Measurements from ENCODE around the gene IDH1. TPM values are rescaled to one million over a fixed set of nuclear protein-coding genes. Genes with fewer than 3 reads are reported as not detected.

Gene IDH1
- total RNA-seq, 4 donors from 2014 or later, result 22.0 to 28.0 (median 24.8) TPM

GRCh38 chr2:208254118-208254870, 577 bp downstream of the IDH1 start:
- H3K4me3 ChIP-seq, result peak overlapping the region; percentile 73 to 88 (median 82)
- no peaks in the 10 kb centered on the region for H3K27me3 ChIP-seq
- H3K27ac ChIP-seq (replicated peaks in 1 of 4), result peak overlapping the region; percentile 75 to 90 (median 84)
- H3K4me1 ChIP-seq, result peaks cover 18 to 36% (median 24%) of the 10 kb centered on the region in 4 donors
- 1% methylated on average over 26 of the region's 36 CpGs for WGBS
- no peaks in the 10 kb centered on the region for H3K9me3 ChIP-seq
- intact Hi-C loops (cut with DNase I), result loop anchor here (5.0 to 10.0 kb wide), 2 partner anchors 77 to 629 kb away; partner anchors contain the start of gene METTL21A
- TF ChIP-seq EP300 (IDR thresholded peaks at IDR 0.05) (no peak), POLR2AphosphoS5 (IDR thresholded peaks at IDR 0.05) (peak; percentile 25 to 39), POLR2A (IDR thresholded peaks at IDR 0.05; ENCODE audit: low read depth) (no peak)
- TF ChIP-seq, protein P1, sequence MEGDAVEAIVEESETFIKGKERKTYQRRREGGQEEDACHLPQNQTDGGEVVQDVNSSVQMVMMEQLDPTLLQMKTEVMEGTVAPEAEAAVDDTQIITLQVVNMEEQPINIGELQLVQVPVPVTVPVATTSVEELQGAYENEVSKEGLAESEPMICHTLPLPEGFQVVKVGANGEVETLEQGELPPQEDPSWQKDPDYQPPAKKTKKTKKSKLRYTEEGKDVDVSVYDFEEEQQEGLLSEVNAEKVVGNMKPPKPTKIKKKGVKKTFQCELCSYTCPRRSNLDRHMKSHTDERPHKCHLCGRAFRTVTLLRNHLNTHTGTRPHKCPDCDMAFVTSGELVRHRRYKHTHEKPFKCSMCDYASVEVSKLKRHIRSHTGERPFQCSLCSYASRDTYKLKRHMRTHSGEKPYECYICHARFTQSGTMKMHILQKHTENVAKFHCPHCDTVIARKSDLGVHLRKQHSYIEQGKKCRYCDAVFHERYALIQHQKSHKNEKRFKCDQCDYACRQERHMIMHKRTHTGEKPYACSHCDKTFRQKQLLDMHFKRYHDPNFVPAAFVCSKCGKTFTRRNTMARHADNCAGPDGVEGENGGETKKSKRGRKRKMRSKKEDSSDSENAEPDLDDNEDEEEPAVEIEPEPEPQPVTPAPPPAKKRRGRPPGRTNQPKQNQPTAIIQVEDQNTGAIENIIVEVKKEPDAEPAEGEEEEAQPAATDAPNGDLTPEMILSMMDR (IDR thresholded peaks at IDR 0.05), result peak; percentile 66 to 94 (median 75)
- DNase-seq (ENCODE audit: extremely low spot score), result no peak
- H3K36me3 ChIP-seq, result peaks cover 0 to 25% (median 15%) of the 10 kb centered on the region in 4 donors

- DNase-seq (ENCODE audit: extremely low spot score), result no peak
- 7% methylated on average over 7 of the region's 7 CpGs for WGBS
- H3K9me3 ChIP-seq, result no peaks in the 10 kb centered on the region
- no peaks in the 10 kb centered on the region for H3K27me3 ChIP-seq
- H3K4me1 ChIP-seq, result peaks cover 18 to 36% (median 24%) of the 10 kb centered on the region in 4 donors
- peak overlapping the region; percentile 75 to 90 (median 84) for H3K27ac ChIP-seq (replicated peaks in 1 of 4)
- intact Hi-C loops (cut with DNase I), result loop anchor here (5.0 to 10.0 kb wide), 2 partner anchors 76 to 629 kb away; partner anchors contain the start of gene METTL21A
- H3K4me3 ChIP-seq, result peak overlapping the region; percentile 73 to 88 (median 82)
- H3K36me3 ChIP-seq, result peaks cover 2 to 32% (median 20%) of the 10 kb centered on the region in 4 donors
- TF ChIP-seq EP300 (IDR thresholded peaks at IDR 0.05), result no peak
- TF ChIP-seq, protein P1 (IDR thresholded peaks at IDR 0.05), result no peak
- TF ChIP-seq POLR2AphosphoS5 (IDR thresholded peaks at IDR 0.05), result no peak
- no peak for TF ChIP-seq POLR2A (IDR thresholded peaks at IDR 0.05; ENCODE audit: low read depth)
These were observed 1.2 kb downstream of the IDH1 start for GRCh38 chr2:208253600-208254117.

DNA sequence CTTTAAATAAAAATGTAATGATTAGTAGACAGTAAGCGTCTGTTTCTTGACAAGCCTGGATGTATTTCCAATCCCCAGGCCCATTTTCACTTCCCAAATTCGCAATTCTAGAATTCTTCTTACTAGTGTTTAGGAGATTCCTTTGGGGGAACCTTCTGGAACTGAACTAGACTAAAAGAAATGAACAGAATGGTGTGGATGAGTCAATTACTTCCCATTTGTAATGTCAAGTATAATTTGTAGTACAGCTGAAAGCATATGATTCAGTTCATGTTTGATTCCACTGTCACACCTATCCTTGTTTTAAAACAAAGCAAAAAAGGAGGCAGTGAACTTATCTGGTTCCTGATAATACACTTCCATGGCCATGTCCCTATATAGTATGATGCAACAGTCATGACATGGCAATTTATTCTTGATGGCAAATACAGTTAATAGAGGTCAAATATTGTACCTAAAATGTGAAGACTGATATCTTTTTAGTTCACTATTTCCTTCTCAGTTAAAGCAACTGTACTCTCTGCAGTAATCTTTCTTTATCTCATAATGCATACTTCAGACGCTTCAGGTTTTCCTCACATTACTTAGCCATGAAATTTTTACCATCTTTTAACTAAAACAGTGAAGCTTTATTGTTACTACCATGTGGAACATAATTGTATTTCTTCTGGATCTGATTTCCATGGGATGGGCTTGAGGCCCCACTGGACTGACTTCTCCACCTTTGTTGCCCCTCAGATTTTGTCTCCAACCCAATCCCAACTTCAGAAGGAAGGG, 2.0 kb downstream of the IDH1 start:
- Histone ChIP-seq H3K27me3 (no peaks in the 10 kb centered on the region), H3K36me3 (peaks cover 4 to 39% (median 27%) of the 10 kb centered on the region in 4 donors), H3K9me3 (no peaks in the 10 kb centered on the region), H3K4me1 (peaks cover 18 to 36% (median 24%) of the 10 kb centered on the region in 4 donors), H3K4me3 (peak overlapping the region in 2 of 4 donors; percentile 80 to 88), H3K27ac (replicated peaks in 1 of 4) (peak overlapping the region; percentile 75 to 90 (median 84))
- TF ChIP-seq POLR2A (IDR thresholded peaks at IDR 0.05; ENCODE audit: low read depth) (no peak), POLR2AphosphoS5 (IDR thresholded peaks at IDR 0.05) (no peak), EP300 (IDR thresholded peaks at IDR 0.05) (no peak)
- TF ChIP-seq, protein P1 (IDR thresholded peaks at IDR 0.05), result no peak
- WGBS, result 87% methylated on average over 3 of the region's 3 CpGs
- intact Hi-C loops (cut with DNase I), result loop anchor here (5.0 to 10.0 kb wide), 2 partner anchors 76 to 628 kb away; partner anchors contain the start of gene METTL21A
- no peak for DNase-seq (ENCODE audit: extremely low spot score)

DNA sequence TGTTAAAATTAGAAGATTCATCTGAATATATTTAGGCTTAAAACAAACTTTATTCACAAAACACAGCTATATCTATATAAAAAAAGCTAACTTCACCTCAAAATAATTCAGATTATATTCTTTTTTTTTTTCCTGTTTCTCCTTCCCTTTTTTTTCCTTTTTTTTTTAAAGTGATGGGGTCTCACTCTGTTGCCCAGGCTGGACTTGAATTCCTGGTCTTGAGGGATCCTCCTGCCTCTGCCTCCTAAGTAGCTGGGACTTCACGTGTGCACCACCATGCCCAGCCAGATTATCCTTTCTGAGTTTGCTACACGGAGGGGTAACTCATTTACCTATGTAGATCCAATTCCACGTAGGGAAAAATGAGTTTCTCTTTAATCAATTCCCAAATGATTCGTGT, 3.8 kb downstream of the IDH1 start:
- H3K4me1 ChIP-seq, result peaks cover 19 to 36% (median 22%) of the 10 kb centered on the region in 4 donors
- 90% methylated on average over 4 of the region's 4 CpGs for WGBS
- H3K4me3 ChIP-seq, result no peak overlapping the region
- H3K9me3 ChIP-seq, result no peaks in the 10 kb centered on the region
- H3K36me3 ChIP-seq, result peaks cover 14 to 57% (median 41%) of the 10 kb centered on the region in 4 donors
- no peak for DNase-seq (ENCODE audit: extremely low spot score)
- no peak overlapping the region for H3K27ac ChIP-seq (replicated peaks in 1 of 4)
- no peak for TF ChIP-seq POLR2AphosphoS5 (IDR thresholded peaks at IDR 0.05)
- TF ChIP-seq EP300 (IDR thresholded peaks at IDR 0.05), result no peak
- TF ChIP-seq POLR2A (IDR thresholded peaks at IDR 0.05; ENCODE audit: low read depth), result no peak
- TF ChIP-seq, protein P1 (IDR thresholded peaks at IDR 0.05), result no peak
- H3K27me3 ChIP-seq, result no peaks in the 10 kb centered on the region
- intact Hi-C loops (cut with DNase I), result loop anchor here (5.0 to 10.0 kb wide), 2 partner anchors 74 to 626 kb away; partner anchors contain the start of gene METTL21A
